Stomach (tissue), 4 donors: ENCODE measurements around the gene SUPT20H.

ENCODE experiments used
- CTCF ChIP-seq, 7 experiments: fragments of 450-650 bp in 4 of 7; fragments of 200-600 bp in 3 of 7; sonication (generic) in 3 of 7; IDR thresholded peaks; one replicate each; pipeline ENCODE4 v1.5.1; 2016 to 2019; ENCODE audit warnings: antibody characterized with exemption in 7 of 7, control low read depth in 2 of 7, mild to moderate bottlenecking in 1 of 7
- EP300 ChIP-seq: sonication (generic); formaldehyde crosslinking; IDR thresholded peaks from one replicate; pipeline ENCODE4 v1.6.1; 2017; ENCODE audit warnings: antibody characterized with exemption
- POLR2A ChIP-seq, 4 donors: fragments of 450-650 bp; IDR thresholded peaks; one replicate each; pipeline ENCODE4 v1.6.1; 2016; ENCODE audit warnings: antibody characterized with exemption in 4 of 4, control low read depth in 2 of 4, mild to moderate bottlenecking in 1 of 4, moderate library complexity in 1 of 4

DNA sequence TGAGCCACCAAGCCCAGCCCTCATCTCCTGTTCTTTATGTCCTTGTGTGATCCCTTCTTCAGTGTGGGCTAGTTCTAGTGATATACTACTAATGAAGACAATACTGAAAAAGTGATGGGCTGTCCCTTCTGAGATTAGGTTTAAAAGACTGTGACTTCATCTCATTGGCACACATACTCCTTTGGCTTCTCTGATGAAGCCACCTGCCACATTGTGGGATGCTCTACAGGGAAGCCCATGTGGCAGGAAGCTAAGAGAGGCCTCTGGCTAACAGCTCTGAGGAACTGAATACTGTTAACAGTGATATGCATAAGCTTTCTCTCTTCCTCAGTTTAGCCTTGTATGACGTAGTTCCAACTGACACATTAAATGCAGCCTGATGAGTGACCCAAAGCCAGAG is 32.3 kb upstream of the SUPT20H start:
- no peak for TF ChIP-seq EP300
- no peak for TF ChIP-seq POLR2A (IDR thresholded peaks at IDR 0.05)
- TF ChIP-seq CTCF (IDR thresholded peaks at IDR 0.05): no peak
